AG09309 (cell line): ENCODE results near the gene ITPR1.

Source experiments
- DNase-seq: peaks from one replicate; pipeline ENCODE4 v3.0.0-alpha.2; 2010; ENCODE audit warnings: low read depth
- H3K4me3 ChIP-seq: 2 replicates; pipeline ENCODE4 v1.5.1; 2011; ENCODE audit warnings: mild to moderate bottlenecking, low read depth, low read length, moderate library complexity; ENCODE audit not compliant: control insufficient read depth
- TF ChIP-seq, protein P1 (sequence below): IDR thresholded peaks from 2 replicates; pipeline ENCODE4 v1.5.1; 2011; ENCODE audit warnings: mild to moderate bottlenecking, low read depth, low read length, inconsistent platforms; ENCODE audit not compliant: insufficient read depth, control insufficient read depth; ENCODE audit errors: missing control alignments

The ITPR1 gene

DNA sequence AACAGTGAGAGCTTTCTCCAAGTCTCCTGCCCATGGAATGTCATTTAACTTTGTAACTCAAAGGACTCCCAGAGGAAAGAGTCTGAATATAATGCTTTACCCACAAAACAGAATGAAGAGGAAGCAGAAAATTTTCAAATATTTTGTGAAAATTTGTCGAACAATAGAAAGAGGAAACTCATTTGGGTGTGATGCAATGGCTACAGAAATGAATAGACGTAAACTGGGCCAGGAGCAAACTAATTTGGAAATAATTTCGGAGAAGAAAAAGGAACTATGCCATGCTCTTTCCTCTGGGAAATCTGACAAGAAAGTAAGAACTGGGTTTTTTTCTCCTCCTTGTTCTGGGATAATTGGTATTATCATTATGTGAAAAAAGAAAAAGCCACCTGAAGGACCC, 14.9 kb upstream of the ITPR1 start:
- no peak for DNase-seq
- H3K4me3 ChIP-seq, result no peak overlapping the region
- TF ChIP-seq, protein P1, sequence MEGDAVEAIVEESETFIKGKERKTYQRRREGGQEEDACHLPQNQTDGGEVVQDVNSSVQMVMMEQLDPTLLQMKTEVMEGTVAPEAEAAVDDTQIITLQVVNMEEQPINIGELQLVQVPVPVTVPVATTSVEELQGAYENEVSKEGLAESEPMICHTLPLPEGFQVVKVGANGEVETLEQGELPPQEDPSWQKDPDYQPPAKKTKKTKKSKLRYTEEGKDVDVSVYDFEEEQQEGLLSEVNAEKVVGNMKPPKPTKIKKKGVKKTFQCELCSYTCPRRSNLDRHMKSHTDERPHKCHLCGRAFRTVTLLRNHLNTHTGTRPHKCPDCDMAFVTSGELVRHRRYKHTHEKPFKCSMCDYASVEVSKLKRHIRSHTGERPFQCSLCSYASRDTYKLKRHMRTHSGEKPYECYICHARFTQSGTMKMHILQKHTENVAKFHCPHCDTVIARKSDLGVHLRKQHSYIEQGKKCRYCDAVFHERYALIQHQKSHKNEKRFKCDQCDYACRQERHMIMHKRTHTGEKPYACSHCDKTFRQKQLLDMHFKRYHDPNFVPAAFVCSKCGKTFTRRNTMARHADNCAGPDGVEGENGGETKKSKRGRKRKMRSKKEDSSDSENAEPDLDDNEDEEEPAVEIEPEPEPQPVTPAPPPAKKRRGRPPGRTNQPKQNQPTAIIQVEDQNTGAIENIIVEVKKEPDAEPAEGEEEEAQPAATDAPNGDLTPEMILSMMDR, result no peak

DNA sequence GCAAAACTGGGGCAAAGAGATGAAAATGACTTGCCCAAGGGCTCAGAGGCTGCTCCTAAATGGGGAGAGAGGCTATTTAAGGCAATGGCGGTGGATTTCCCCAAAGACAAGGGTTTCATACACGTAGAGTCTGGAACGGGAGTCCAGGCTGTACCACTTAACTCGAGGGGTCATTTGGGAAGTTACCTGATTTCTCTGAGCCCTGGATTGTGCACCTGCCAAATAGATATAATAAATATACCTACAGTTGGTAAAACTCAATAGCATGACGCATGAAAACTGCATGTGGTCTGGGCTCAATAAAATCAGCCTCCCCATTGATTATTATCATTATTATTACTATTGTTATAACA, 1.3 kb upstream of the ITPR1 start:
- DNase-seq, result no peak
- TF ChIP-seq, protein P1, result no peak
- no peak overlapping the region; the same call in 1 of the 2 replicates for H3K4me3 ChIP-seq

DNA sequence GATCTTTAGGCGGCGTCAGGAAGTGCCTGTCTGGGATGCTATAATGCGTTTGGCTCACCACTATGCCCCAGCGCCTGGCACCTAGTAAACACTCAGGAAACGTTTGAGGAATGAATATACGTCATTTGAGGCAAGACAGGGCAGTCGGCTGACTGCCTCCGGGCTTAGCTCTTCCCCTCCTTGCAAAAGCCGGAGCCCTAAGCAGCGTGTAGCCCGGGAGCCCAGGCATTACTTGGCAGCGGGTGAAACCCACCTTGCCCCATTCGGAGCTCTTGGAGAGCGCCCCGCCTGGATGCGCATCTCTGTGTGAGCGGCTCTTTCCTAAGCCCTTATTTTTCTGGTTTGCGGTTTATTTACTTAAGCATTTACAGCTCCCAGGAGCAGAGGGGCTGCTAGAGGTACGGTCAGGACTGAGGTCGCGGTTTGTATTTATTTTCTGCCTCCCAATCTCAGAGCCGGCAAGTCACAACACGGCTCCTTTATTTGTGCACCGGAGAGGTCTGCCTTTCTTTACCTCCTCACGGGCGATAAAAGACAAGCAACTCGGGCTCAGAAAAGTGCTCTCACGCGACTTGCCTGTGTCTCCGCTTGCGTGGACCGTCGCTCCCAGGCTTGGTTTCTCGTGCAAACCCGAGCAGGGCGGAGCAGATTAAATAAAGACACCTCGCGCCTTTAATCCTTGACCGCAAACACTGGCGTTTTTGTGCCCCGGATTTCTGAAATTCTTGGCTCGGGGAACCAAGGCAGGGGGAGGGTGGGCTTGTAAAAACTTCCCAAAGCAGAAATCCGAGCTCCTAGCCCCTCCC, 737 bp upstream of the ITPR1 start:
- TF ChIP-seq, protein P1, result no peak
- DNase-seq, result peak; percentile 31
- H3K4me3 ChIP-seq, result peak overlapping the region; percentile 89

DNA sequence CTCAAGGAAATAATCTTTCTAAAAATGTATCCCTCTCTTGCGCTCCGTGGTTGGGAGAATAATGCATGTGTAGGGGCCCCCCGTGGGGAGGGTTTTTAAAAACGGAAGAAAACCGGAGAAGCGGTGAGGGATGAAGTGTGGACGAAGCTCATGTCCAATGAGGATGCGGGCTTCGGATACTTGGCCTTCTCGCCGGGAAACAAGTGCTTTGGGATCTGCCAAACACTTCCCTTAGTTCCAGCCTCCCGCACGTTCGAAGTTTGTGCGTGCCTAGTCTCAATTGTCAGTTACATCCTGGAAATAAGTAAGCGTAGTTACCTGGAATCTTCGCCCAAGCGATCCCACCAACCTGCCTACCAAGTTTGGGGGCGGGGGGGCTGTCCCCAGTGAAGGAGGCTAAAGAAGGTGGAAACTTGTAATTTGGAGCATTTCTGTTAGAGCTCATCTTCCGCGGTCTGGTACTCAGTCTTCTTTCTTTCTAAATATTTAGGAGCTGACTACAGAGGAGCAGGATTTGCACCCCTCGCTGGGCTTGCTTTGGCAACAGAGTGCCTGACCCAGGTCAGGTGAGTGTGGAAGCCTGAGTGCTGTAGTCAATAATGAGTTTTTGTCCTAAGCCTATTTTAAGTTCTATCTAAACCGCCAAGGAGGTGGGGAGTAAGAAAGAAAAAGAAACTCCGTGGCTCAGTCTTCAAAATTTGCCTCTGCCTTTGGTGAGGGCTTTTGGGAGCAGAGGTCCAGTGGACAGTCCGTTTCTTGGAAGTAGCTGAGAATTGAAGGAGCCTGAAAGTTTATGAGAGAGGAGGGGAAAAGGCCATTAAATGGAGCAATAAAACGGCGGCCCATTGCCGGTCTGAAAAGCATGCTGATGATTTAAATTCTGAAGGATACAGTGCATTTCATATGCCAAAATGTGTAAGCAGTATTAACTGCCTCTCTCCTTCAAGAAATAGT, 1.1 kb downstream of the ITPR1 start:
- DNase-seq, result no peak
- H3K4me3 ChIP-seq, result peak overlapping the region; percentile 89
- TF ChIP-seq, protein P1, result no peak

DNA sequence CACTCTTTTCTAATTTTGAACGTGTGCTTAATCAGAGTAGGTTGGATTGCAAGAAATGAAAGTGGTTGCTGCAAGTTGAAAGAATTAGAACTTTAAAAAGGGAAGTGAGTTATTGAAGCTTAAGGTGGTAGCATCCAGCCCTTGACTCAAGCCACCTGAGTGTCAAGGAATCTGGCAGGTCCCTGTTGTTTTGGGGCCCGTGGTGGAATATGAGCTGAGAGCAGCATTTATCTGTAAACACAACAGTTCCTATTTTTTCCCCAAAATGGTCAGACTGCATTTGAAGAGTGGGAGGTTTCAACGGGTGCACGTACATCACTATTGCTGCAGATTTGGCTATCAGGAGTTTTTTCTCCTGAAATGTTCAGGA, 1.7 kb downstream of the ITPR1 start:
- no peak for DNase-seq
- TF ChIP-seq, protein P1, result no peak
- no peak overlapping the region for H3K4me3 ChIP-seq

DNA sequence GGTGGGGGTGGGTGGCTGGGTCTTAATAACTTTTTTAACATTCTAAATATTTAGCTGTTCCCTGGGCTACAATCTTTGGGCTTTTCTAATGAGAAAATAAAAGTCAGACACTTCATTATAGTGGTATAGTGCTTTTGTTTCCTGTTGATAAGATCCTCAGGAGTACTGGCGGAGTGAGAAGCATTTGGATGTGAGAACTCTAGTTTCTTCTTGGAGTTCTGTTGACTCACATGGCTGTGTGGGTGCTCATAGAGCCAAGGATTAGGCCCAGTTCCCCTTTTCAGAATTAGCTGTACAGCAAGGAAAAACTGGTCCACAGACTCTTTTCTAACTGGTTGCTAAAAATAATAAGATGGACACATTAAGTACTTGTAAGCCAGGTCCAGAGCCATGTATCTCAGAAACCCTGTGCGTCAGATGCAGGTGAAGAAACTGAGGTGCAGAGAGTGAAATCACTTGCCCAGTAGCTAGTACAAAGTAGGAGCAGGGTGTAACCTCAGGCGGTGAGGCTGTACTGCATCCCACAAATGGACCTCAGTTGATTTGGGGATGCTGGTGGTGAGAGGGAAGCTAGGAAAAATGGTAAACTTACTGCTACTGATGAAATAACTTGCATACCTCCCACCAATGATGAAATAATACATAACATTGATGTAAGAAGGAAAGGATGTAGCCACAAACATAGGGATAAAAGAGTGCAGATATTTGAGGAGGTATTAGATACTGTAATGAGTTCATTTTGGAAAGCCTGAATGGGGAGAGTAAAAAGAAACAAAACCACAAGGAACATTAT, 2.3 kb downstream of the ITPR1 start:
- DNase-seq, result no peak
- no peak overlapping the region for H3K4me3 ChIP-seq
- TF ChIP-seq, protein P1, result no peak
